Mammary microvascular endothelial cell (primary cell): ENCODE data around the gene OR10A4. TPM values are rescaled to one million over a fixed set of nuclear protein-coding genes. Genes with fewer than 3 reads are reported as not detected.

Experiments
- total RNA-seq: library from RNA; depleted of rRNA; stranded (reverse); fragments of >200 nt; gene quantifications from 2 replicates; pipeline ENCODE4 v1.2.3, GENCODE V29; 2015

Gene OR10A4
- not detected in 2 replicates for total RNA-seq

GRCh38 chr11:6876325-6876724 is at the start of gene OR10A4:
OR10A4 (plus strand) TSS chr11:6876625; CDS start chr11:6876648, 23 bp downstream.

DNA sequence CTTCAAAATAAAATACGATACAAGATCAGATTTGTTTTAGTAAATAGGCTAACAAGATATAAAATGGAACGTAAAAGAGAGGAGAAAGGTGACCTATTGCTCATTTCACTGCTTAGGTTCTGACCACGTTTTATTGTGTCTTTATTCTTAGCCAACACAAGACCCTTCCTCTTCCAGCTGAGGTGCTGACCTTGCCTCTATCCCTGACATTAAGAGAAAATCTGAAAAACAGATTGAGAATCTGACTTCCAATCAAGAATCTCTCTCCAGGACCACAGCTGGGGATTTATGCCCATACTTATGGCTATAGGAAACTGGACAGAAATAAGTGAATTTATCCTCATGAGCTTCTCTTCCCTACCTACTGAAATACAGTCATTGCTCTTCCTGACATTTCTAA is 31.0 kb upstream of the OR10A4 start, which contains the start of gene OR10A5:
OR10A5 (plus strand) TSS at position 301 of the 400 bp plus-strand sequence; CDS start at position 301, 0 bp downstream.

GRCh38 chr11:6862961-6863360 is 13.5 kb upstream of the OR10A4 start, which contains the start of gene OR10A2:
OR10A2 (plus strand) TSS chr11:6863057; CDS start chr11:6869755, 6,698 bp downstream.

GRCh38 chr11:6892400-6892799 is 16.0 kb downstream of the OR10A4 start, which contains the start of gene OR2D2:
OR2D2 (minus strand) TSS chr11:6892500; CDS start chr11:6892500, 0 bp downstream.

DNA sequence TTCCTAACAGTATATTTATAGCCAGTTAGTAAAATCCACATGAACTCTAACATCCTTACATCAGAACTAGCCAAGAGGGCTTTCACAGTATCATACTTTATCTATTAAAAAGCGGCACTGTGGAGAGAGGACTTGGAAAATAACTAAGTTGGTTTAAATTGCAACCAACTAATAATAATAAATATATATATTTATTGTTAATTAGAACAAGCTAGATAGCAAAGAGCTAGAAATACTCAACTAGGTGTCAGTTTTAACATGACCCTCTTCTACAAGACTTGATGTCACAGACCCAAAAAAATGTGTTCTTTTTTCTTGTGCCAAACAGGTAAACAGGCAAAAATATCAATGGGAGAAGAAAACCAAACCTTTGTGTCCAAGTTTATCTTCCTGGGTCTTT is 44.3 kb downstream of the OR10A4 start, which contains the start of gene OR2D3:
OR2D3 (plus strand) TSS at position 301 of the 400 bp plus-strand sequence; CDS start at position 301, 0 bp downstream.

DNA sequence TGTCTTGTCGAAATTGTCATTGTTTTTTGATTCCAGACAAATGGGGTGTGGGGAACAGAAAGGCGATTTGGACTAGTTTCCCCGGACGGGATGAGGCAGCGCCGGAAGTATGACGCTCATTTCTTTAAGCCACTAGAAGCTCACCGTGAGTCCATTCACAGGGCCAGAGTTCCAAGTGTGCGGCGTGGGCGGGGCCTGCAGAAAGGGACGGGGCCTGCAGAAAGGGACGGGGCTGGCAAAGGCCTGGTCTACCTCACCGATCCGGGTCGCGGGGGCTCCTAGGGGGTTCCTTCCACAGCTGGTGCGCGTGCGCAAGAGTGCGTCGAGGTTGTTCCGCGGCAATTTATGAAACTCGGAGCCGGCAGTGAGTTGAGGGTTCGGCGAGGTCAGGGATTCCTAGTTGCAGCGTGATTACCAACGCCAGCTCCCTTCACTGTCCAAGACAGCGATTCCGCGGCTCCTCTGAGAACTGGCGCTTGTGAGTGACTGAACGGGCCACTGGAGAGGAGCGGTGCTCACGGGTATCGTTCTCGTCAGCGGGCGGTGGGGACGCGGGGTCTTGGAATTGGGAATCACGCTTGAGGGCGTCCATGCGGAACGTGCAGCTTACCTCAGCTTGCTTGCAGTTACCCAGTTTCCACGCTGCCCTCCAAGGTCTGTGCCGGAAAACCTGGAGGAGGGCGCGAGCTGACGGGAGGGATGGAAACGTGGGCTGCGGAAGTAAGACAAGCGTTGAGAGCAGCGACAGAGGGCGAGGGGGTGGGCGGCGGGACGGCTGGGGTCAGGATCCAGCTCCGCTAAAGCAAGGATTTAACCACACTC is 50.0 kb downstream of the OR10A4 start, which contains the start of gene ZNF215:
ZNF215 (plus strand) TSS at position 219 of the 822 bp plus-strand sequence. CDS start 5,847 bp downstream, outside the sequence.

Other genes with a start within 250 kb of the OR10A4 start
- gene DCHS1, start 220.8 kb upstream of the OR10A4 start, total RNA-seq, result 22.5 and 23.9 TPM in 2 replicates
- 99.3 and 103 TPM in 2 replicates for gene MRPL17, start 193.3 kb upstream of the OR10A4 start, total RNA-seq
- not detected in 2 replicates for gene OR2AG2, start 104.6 kb upstream of the OR10A4 start, total RNA-seq
- not detected in 2 replicates for gene OR2AG1, start 93.6 kb upstream of the OR10A4 start, total RNA-seq
- 0.07 TPM in 1 of 2 replicates, not detected in the other for gene OR6A2, start 76.9 kb upstream of the OR10A4 start, total RNA-seq
- gene OR10A5, start 30.9 kb upstream of the OR10A4 start, total RNA-seq, result not detected in 2 replicates
- not detected in 2 replicates for gene OR10A2, start 13.6 kb upstream of the OR10A4 start, total RNA-seq
- gene OR2D2, start 15.9 kb downstream of the OR10A4 start, total RNA-seq, result not detected in 2 replicates
- not detected in 2 replicates for gene OR2D3, start 44.4 kb downstream of the OR10A4 start, total RNA-seq
- gene ZNF215, start 49.8 kb downstream of the OR10A4 start, total RNA-seq, result 1.4 and 1.7 TPM in 2 replicates
- gene ZNF214, start 143.7 kb downstream of the OR10A4 start, total RNA-seq, result 0.44 TPM in 1 of 2 replicates, not detected in the other
- gene NLRP14, start 143.9 kb downstream of the OR10A4 start, total RNA-seq, result not detected in 2 replicates
- gene RBMXL2, start 212.4 kb downstream of the OR10A4 start, total RNA-seq, result not detected in 2 replicates